Measurements from ENCODE around the gene ATP13A5.
A peak's percentile ranks its signal among the peaks of the same experiment; 100 is the strongest.

The ATP13A5 gene

GRCh38 chr3:193262707-193263106, 115.8 kb downstream of the ATP13A5 start:
- Mint-ChIP-seq H3K27ac (no peak overlapping the region), H3K4me3 (no peak overlapping the region), H3K9me3 (no peaks in the 10 kb centered on the region), H3K27me3 (no peaks in the 10 kb centered on the region), H3K4me1 (no peaks in the 10 kb centered on the region), H3K36me3 (no peaks in the 10 kb centered on the region)
- no peak for ATAC-seq (ENCODE audit: low read depth)
- DNase-seq (ENCODE audit: low spot score in 2 of 2), result no peak

DNA sequence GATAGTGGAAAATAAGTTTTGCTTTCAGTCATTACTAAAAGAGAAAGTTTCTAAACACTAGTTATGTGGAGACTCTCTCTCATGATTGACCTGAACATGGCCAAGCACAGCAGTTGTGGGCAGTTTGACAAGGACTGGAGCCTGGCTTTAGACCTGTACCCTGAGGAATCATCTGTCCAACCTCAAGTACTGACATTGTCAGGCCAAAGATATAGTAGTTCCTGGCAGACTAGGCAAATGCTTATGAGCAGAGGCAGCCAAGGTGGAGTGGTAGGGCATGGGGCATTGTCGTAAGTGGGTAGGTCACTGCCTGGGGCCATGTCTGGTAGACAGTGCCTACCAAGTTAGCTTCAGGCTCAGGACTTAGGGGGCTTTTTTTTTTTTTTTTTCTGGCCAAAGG, 116.6 kb downstream of the ATP13A5 start:
- no peaks in the 10 kb centered on the region for H3K9me3 Mint-ChIP-seq
- H3K36me3 Mint-ChIP-seq, result no peaks in the 10 kb centered on the region
- H3K27ac Mint-ChIP-seq, result no peak overlapping the region
- peaks cover 3% of the 10 kb centered on the region for H3K27me3 Mint-ChIP-seq
- H3K4me3 Mint-ChIP-seq, result no peak overlapping the region
- ATAC-seq (ENCODE audit: low read depth), result no peak
- no peaks in the 10 kb centered on the region for H3K4me1 Mint-ChIP-seq
- DNase-seq (ENCODE audit: low spot score in 2 of 2), result no peak

DNA sequence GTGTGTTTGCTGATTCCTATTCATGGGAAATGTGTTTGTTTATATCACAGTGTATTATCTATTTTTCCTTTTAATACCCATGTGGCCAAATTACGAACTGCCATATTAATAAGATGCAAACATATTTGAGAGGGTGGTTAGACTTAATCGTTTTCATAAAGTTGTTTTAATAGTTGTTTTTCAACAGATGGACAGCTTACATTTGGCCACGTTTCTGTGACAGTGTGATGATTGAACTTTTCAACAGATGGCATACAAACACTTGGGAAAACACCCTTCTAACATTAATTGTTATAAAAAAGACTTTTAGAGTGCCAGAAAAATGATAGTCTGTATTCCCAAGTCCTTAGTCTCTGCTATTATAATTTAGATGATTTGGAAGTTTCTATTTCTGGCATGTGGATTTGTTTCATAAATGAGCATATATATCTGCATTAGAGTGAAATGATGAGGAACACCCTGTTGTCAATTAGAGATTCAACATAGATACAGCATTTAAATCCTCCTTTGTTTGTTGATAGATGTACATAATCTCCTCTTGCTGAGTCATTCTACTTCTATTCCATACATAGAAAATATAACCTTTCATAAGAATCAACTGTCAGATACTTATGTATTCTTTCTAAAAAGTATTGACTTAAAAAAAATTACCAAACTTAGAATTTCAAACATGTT, 124.4 kb downstream of the ATP13A5 start:
- DNase-seq (ENCODE audit: low spot score in 2 of 2), result no peak
- H3K36me3 Mint-ChIP-seq, result peaks cover under 1% of the 10 kb centered on the region
- peaks cover 6% of the 10 kb centered on the region for H3K9me3 Mint-ChIP-seq
- no peak for ATAC-seq (ENCODE audit: low read depth)
- H3K27me3 Mint-ChIP-seq, result peaks cover 7% of the 10 kb centered on the region
- no peaks in the 10 kb centered on the region for H3K4me1 Mint-ChIP-seq
- H3K4me3 Mint-ChIP-seq, result no peak overlapping the region
- no peak overlapping the region for H3K27ac Mint-ChIP-seq

DNA sequence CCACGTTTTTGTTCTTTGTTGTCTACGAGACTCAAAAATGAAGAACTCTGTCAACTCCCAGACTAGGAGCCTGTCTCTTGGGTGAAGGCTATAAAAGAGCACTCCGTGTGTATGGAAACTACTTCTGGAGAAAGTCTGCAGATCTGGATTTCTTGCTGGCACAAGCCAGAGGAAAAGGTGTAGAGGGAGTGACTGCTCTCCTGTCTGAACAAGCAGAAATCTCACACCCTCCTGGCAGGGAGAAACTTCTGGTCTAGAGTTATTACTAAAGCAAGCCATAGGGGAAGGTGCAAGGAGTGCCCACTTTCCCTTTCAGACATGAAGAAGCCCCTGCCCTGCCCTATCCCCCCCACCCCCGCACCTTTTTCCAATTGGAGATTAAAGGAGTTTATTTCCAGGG, 128.1 kb downstream of the ATP13A5 start:
- no peak for DNase-seq (ENCODE audit: low spot score in 2 of 2)
- H3K27me3 Mint-ChIP-seq, result no peaks in the 10 kb centered on the region
- no peak overlapping the region for H3K27ac Mint-ChIP-seq
- H3K4me3 Mint-ChIP-seq, result no peak overlapping the region
- ATAC-seq (ENCODE audit: low read depth), result no peak
- no peaks in the 10 kb centered on the region for H3K4me1 Mint-ChIP-seq
- H3K9me3 Mint-ChIP-seq, result peaks cover 13% of the 10 kb centered on the region
- H3K36me3 Mint-ChIP-seq, result peaks cover 2% of the 10 kb centered on the region

DNA sequence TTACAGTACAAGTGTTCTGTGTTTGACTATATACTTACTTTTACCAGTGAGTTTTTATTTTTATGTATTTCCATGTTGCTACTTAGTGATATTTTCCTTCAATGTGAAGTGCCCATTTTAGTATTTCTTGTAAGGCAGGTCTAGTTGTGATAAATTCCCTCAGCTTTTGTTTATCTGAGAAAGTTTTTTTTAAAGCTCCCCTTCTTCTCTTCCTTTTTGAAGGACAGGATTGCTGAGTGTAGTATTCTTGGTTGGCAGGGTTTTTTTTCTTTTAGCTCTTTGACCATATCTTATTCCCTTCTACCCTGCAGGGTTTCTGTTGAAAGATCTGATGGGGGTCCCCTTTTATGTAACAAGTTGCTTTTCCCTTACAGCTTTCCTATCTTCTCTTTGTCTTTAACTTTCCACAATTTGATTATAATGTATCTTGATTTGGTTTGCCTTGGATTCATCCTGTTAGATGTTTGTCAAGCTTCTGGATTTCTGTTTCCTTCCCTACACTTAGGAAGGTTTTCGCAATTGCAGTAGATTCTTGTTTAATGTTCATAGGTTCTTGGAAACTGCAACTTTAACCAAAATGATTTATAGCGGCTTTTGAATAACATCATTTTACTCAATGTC, 129.6 kb downstream of the ATP13A5 start:
- Mint-ChIP-seq H3K27ac (no peak overlapping the region), H3K4me1 (no peaks in the 10 kb centered on the region), H3K36me3 (peaks cover 2% of the 10 kb centered on the region), H3K27me3 (peaks cover 4% of the 10 kb centered on the region), H3K4me3 (no peak overlapping the region), H3K9me3 (peaks cover 15% of the 10 kb centered on the region)
- DNase-seq (ENCODE audit: low spot score in 2 of 2) (no peak), ATAC-seq (ENCODE audit: low read depth) (no peak)

DNA sequence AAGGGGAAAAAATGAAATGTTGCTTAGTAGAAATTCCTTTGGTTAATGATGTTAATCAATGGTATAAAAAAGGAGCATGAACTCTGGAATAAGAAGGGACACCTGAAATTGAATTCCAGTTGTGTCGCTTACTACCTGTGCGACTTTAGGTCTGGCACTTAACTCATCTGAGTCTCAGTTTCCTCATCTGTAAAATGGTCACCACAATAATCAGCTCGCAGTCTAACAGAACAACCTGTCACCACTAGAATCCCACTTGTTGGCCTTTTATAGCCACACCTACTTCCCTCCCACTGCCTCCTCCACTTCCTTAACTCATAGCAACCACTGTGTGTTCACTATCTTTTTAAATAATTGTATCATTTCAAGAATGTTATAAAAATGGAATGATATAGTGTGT, 135.0 kb downstream of the ATP13A5 start:
- no peak for DNase-seq (ENCODE audit: low spot score in 2 of 2)
- Mint-ChIP-seq H3K4me3 (no peak overlapping the region), H3K27me3 (peaks cover 17% of the 10 kb centered on the region), H3K4me1 (peaks cover 3% of the 10 kb centered on the region), H3K27ac (no peak overlapping the region), H3K36me3 (no peaks in the 10 kb centered on the region), H3K9me3 (peaks cover 5% of the 10 kb centered on the region)
- ATAC-seq (ENCODE audit: low read depth), result no peak

DNA sequence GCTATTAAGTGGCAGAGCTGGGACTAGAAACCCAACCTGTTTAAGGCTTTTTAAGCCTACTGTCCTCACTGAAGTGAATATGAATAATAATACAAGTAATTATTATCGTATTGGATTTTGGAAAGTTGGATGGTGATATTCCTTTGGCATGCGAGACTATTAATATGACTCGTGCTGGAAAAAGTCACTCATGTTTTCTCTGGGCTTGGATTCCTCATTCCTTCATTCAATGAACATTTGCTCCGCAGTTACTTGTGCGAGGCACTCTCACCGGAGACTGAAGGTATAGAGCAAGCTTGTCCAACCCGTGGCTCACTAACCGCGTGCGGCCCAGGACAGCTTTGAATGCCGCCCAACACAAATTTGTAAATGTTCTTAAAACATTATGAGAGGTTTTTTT, 136.8 kb downstream of the ATP13A5 start:
- DNase-seq (ENCODE audit: low spot score in 2 of 2) (no peak), ATAC-seq (ENCODE audit: low read depth) (no peak)
- Mint-ChIP-seq H3K27me3 (peaks cover 20% of the 10 kb centered on the region), H3K4me1 (peaks cover 3% of the 10 kb centered on the region), H3K9me3 (peaks cover 2% of the 10 kb centered on the region), H3K27ac (no peak overlapping the region), H3K4me3 (no peak overlapping the region), H3K36me3 (no peaks in the 10 kb centered on the region)

GRCh38 chr3:193240850-193241706, 137.5 kb downstream of the ATP13A5 start, which contains the start of gene PLAAT1:
TSS of gene PLAAT1 (plus strand) at chr3:193241222. CDS start at chr3:193255651, 14,429 bp downstream.
- peaks cover 3% of the 10 kb centered on the region for H3K4me1 Mint-ChIP-seq
- H3K4me3 Mint-ChIP-seq, result peak within 1 kb of the TSS; percentile 45
- ATAC-seq (ENCODE audit: low read depth) (no peak), DNase-seq (ENCODE audit: low spot score in 2 of 2) (no peak)
- no peaks in the 10 kb centered on the region for H3K36me3 Mint-ChIP-seq
- peaks cover 20% of the 10 kb centered on the region for H3K27me3 Mint-ChIP-seq
- peaks cover 2% of the 10 kb centered on the region for H3K9me3 Mint-ChIP-seq
- H3K27ac Mint-ChIP-seq, result no peak within 1 kb of the TSS

- H3K9me3 Mint-ChIP-seq, result peaks cover 2% of the 10 kb centered on the region
- no peak for DNase-seq (ENCODE audit: low spot score in 2 of 2)
- H3K4me1 Mint-ChIP-seq, result peaks cover 3% of the 10 kb centered on the region
- no peaks in the 10 kb centered on the region for H3K36me3 Mint-ChIP-seq
- peak overlapping the region; percentile 45 for H3K4me3 Mint-ChIP-seq
- no peak for ATAC-seq (ENCODE audit: low read depth)
- H3K27ac Mint-ChIP-seq, result no peak overlapping the region
- peaks cover 20% of the 10 kb centered on the region for H3K27me3 Mint-ChIP-seq
Measured at GRCh38 chr3:193240436-193240849, 138.1 kb downstream of the ATP13A5 start.

DNA sequence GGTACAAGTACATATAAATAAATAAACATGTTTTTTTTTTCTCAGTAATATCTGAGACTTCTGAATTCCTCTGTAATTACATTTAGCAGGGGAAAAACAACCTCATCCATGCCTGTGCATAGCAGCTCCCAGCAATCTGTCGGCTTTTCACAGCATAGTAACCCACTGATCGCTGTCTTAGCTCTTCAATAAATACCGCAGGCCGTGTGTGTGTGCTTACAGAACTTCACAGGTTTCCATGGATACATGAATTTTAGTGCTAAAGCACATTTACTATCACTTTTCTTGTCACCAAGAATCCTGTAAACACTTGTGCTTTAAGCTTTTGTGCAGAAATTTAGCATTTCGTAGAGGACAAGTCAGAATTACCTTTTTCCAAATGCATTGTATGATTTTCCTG, 141.5 kb downstream of the ATP13A5 start:
- DNase-seq (ENCODE audit: low spot score in 2 of 2) (no peak), ATAC-seq (ENCODE audit: low read depth) (no peak)
- Mint-ChIP-seq H3K27me3 (peaks cover 8% of the 10 kb centered on the region), H3K4me3 (no peak overlapping the region), H3K36me3 (no peaks in the 10 kb centered on the region), H3K4me1 (peaks cover 3% of the 10 kb centered on the region), H3K27ac (no peak overlapping the region), H3K9me3 (no peaks in the 10 kb centered on the region)

DNA sequence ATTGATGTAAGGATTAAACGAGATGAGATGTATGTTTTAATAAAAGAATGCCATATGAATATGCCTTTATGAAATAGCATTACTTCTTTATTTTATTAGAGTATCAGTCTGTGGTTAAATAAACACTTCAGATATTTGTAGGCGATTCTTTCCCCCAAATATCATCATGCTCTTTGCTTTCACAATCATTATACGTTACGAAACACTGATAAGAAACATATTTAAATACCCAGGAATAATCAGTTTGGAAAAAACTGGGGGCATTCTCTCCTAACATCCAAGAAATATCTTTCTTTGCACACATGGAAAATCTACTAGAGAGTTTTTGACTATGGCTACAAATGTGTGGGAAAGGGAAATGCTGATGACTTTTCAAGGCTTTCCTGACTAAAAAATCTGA, 142.0 kb downstream of the ATP13A5 start:
- Mint-ChIP-seq H3K27me3 (peaks cover 7% of the 10 kb centered on the region), H3K27ac (no peak overlapping the region), H3K4me1 (peaks cover 3% of the 10 kb centered on the region), H3K9me3 (no peaks in the 10 kb centered on the region), H3K4me3 (no peak overlapping the region), H3K36me3 (no peaks in the 10 kb centered on the region)
- no peak for DNase-seq (ENCODE audit: low spot score in 2 of 2)
- no peak for ATAC-seq (ENCODE audit: low read depth)

- Mint-ChIP-seq H3K4me3 (no peak overlapping the region), H3K36me3 (no peaks in the 10 kb centered on the region), H3K27me3 (peaks cover 6% of the 10 kb centered on the region), H3K9me3 (no peaks in the 10 kb centered on the region), H3K4me1 (no peaks in the 10 kb centered on the region), H3K27ac (no peak overlapping the region)
- DNase-seq (ENCODE audit: low spot score in 2 of 2), result no peak
- ATAC-seq (ENCODE audit: low read depth), result no peak
Measured at GRCh38 chr3:193231201-193231600, 147.4 kb downstream of the ATP13A5 start.

GRCh38 chr3:193230610-193231009, 147.9 kb downstream of the ATP13A5 start:
- no peak overlapping the region for H3K27ac Mint-ChIP-seq
- peaks cover 6% of the 10 kb centered on the region for H3K27me3 Mint-ChIP-seq
- H3K9me3 Mint-ChIP-seq, result no peaks in the 10 kb centered on the region
- ATAC-seq (ENCODE audit: low read depth) (no peak), DNase-seq (ENCODE audit: low spot score in 2 of 2) (no peak)
- no peak overlapping the region for H3K4me3 Mint-ChIP-seq
- H3K4me1 Mint-ChIP-seq, result no peaks in the 10 kb centered on the region
- no peaks in the 10 kb centered on the region for H3K36me3 Mint-ChIP-seq

- Mint-ChIP-seq H3K4me3 (no peak overlapping the region), H3K36me3 (no peaks in the 10 kb centered on the region), H3K27me3 (peaks cover 6% of the 10 kb centered on the region), H3K4me1 (no peaks in the 10 kb centered on the region), H3K9me3 (no peaks in the 10 kb centered on the region), H3K27ac (no peak overlapping the region)
- DNase-seq (ENCODE audit: low spot score in 2 of 2), result no peak
- no peak for ATAC-seq (ENCODE audit: low read depth)
Measured at GRCh38 chr3:193229851-193230420, 148.6 kb downstream of the ATP13A5 start.

Data from memory B cell (primary cell).